LNCaP clone FGC (cell line): ENCODE measurements around the gene ADIPOQ.
"Not testable (repeated sequence)": the region's sequence is repeated elsewhere in the genome, so short reads cannot be mapped to it uniquely, and the experiment has no call there.

Experiments
- DNase-seq: peaks from one replicate; pipeline ENCODE4 v3.0.0-alpha.2; 2011; ENCODE audit warnings: low read depth
- H3K4me3 ChIP-seq: 2 replicates; pipeline ENCODE4 v1.5.1; 2011; ENCODE audit warnings: mild to moderate bottlenecking, low read depth, low read length, control low read depth
- TF ChIP-seq, protein P1 (sequence below): IDR thresholded peaks from 2 replicates; pipeline ENCODE4 v1.5.1; 2012; ENCODE audit warnings: mild to moderate bottlenecking; ENCODE audit not compliant: control insufficient read depth, insufficient read depth; ENCODE audit errors: extremely low read depth

The ADIPOQ gene

DNA sequence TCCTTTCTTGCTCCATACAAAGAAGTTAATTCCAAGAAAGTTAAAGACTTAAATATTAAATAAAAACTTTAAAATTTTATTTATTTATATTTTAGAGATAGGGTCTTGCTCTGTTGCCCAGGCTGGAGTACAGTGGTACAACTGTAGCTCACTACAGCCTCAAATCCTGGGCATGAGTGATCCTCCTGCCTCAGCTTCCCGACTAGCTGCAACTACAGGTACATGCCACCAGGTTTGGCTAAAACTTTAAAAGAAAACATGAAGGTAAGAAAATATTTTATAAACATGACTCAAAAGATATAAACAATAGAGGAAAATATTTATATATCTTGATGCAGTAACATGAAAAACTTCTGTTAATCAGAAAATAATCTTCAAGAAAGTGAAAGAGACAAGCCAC lies 33.2 kb downstream of the ADIPOQ start:
- TF ChIP-seq, protein P1, sequence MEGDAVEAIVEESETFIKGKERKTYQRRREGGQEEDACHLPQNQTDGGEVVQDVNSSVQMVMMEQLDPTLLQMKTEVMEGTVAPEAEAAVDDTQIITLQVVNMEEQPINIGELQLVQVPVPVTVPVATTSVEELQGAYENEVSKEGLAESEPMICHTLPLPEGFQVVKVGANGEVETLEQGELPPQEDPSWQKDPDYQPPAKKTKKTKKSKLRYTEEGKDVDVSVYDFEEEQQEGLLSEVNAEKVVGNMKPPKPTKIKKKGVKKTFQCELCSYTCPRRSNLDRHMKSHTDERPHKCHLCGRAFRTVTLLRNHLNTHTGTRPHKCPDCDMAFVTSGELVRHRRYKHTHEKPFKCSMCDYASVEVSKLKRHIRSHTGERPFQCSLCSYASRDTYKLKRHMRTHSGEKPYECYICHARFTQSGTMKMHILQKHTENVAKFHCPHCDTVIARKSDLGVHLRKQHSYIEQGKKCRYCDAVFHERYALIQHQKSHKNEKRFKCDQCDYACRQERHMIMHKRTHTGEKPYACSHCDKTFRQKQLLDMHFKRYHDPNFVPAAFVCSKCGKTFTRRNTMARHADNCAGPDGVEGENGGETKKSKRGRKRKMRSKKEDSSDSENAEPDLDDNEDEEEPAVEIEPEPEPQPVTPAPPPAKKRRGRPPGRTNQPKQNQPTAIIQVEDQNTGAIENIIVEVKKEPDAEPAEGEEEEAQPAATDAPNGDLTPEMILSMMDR, result no peak

DNA sequence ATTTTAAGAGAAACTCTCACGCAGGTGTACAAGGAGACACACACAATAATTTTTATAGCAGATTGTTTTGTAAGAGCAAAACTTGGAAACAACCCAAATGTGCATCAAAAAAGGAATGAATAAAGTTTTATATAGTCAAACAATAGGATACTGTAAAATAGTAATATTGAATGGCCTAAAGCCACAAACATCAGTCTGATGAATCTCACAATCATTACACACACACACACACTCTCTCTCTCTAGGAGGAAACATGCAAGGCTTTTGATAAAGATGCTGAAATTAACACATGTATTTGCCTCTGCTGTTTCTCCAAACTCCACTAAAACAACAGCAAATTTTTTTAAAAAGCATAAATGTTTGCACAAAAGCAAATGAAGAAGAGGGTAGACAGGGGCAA lies 37.3 kb downstream of the ADIPOQ start:
- DNase-seq, result no peak
- TF ChIP-seq, protein P1, result no peak
- H3K4me3 ChIP-seq, result no peak overlapping the region

More for the DNA sequence above, 33.2 kb downstream of the ADIPOQ start:
- no peak overlapping the region for H3K4me3 ChIP-seq
- DNase-seq, result no peak

DNA sequence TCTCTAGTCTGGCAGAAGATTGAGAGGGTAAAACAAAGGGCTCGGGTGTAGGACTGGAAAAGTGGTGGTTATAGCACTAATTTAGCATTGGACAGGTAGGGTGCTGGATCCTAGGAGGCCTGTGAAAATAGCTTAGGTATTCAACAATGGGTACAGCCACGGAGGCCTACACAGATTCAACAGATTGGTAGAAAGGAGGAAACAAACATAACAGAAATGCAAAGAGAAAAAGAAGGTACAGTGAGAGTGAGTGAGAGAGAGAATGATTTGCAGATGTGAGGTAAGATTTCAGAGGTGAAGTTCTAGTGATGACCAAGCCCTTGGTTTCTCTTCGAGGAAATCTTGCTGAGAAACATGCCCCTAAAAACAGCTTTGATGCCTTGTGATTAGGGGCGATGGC lies 37.9 kb downstream of the ADIPOQ start:
- TF ChIP-seq, protein P1, result no peak
- H3K4me3 ChIP-seq, result no peak overlapping the region
- DNase-seq, result no peak

DNA sequence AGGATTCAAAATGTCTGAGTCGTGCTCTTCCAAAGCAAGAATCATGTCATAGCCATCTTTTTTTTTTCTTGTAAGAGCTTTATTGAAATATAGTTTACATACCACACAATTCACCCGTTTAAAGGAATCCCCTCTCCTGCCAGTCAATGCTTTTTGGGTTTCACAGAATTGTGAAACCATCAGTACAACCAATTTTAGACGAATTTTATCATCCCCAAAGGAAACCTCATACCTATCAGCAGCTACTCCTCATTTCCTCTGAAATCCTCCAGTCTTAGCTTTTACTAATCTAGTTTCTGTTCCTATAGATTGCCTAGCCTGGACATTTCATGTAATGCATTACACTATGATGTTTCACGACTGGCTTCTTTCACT lies 39.6 kb downstream of the ADIPOQ start:
- TF ChIP-seq, protein P1, result no peak
- no peak overlapping the region for H3K4me3 ChIP-seq
- no peak for DNase-seq

DNA sequence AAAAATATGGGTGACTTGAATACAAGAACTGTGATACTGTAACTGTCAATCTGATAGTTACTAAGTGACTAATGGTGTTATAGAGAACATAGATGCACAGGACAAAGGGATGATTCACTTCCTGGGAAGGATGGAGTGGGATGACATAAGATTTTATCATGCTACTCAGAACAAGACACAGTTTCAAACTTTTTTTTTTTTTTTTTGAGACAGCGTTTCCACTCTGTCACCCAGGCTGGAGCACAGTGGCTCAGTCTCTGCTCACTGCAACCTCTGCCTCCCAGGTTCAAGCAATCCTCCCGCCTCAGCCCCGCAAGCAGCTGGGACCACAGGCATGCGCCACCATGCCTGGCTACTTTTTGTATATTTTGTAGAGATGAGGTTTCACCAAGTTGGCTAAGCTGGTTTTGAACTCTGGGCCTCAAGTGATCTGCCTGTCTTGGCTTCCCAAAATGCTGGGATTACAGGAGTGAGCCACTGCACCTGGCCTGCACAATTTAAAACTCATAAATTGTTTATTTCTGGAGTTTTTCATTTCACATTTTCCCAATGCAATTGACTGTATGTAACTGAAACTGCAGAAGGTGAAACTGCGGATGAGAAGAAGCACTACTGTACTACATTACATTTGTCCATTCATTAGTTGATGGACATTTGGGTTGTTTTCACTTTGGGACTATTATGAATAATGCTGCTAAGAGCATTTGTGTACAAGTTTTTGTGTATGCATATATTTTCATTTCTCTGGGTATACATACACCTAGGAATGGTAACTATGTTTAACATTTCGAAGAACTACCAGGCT lies 40.6 kb downstream of the ADIPOQ start:
- TF ChIP-seq, protein P1, result no peak
- DNase-seq, result no peak

DNA sequence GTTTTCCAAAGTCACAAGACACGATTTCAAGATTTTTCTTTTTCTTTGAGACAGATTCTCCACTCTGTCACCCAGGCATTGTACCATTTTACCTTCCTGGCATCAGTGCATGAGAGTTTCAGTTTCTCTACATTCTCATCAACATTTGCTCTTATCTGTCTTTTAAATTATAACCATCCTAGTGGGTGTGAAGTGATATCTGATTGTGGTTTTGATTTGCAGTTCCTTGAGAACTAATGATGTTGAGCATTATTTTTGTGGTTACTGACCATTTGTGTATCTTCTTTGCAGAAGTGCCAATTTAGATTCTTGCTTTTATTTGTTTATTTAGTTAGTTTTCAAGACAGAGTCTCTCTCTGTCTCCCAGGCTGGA lies 41.2 kb downstream of the ADIPOQ start:
- no peak for DNase-seq
- TF ChIP-seq, protein P1, result no peak
- H3K4me3 ChIP-seq, result no peak overlapping the region

More for the DNA sequence above, 40.6 kb downstream of the ADIPOQ start:
- H3K4me3 ChIP-seq, result no peak overlapping the region

DNA sequence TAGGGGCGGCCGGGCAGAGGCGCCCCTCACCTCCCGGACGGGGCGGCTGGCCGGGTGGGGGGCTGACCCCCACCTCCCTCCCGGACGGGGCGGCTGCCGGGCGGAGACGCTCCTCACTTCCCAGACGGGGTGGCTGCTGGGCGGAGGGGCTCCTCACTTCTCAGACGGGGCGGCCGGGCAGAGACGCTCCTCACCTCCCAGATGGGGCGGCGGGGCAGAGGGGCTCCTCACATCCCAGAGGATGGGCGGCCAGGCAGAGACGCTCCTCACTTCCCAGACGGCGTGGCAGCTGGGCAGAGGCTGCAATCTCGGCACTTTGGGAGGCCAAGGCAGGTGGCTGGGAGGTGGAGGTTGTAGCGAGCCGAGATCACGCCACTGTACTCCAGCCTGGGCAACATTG lies 42.4 kb downstream of the ADIPOQ start:
- DNase-seq, H3K4me3 ChIP-seq: not testable (repeated sequence)
